Middle frontal gyrus (tissue), 1 donor: ENCODE results near the gene SLC38A5.
"Not testable (repeated sequence)": the region's sequence is repeated elsewhere in the genome, so short reads cannot be mapped to it uniquely, and the experiment has no call there.

Source experiments
- DNase-seq: peaks from one replicate; pipeline ENCODE4 v3.0.0-alpha.2; 2015; ENCODE audit warnings: low spot score; ENCODE audit errors: extremely low spot score

SLC38A5 gene

DNA sequence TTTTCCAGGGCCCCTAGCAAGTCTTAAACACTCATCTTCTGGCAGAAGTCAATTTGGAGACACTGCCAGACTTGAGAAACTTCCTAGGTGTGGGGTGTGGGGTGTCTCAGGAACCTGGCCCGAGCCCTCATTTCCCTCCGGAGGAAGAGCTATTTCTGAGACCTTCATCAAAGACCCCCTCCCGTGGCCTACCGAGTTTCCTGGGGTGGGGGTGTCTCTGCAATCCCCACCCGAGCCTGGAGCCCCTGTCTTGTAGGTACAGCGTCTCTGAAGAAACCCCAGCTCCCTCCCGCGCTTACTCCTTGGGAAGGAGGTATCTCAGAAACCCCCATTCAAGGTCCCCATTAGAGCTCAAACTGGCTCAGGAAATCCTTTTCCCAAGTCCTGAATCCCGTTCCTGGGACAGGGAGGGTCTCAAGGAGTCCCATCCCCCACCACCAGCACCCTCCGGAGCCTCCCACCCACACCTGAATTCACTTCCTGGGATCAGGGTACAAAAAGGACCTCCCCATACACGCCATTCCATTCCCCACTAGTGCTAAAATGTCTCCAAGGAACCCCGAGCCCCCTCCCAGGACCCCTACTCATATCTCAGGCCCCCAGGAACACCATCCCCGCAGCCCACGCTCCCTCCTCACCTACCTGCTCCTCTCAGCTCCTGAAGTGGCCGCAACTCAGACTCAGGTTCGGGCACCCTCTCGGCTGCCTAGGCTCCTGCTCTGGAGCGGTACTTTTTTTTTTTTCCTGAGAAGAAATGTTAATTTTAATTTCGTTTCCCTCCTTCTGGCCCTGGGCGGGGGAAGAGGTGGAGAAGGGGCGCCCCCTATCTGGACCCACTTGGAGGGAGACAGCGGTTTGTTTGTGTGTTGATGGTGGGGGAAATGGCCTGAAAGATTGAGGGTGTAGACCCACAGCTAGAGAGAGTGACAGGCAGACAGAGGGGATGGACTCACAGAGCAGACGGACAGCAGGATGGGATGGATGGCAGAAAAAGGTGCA, 1.1 kb downstream of the SLC38A5 start:
- DNase-seq = no peak

DNA sequence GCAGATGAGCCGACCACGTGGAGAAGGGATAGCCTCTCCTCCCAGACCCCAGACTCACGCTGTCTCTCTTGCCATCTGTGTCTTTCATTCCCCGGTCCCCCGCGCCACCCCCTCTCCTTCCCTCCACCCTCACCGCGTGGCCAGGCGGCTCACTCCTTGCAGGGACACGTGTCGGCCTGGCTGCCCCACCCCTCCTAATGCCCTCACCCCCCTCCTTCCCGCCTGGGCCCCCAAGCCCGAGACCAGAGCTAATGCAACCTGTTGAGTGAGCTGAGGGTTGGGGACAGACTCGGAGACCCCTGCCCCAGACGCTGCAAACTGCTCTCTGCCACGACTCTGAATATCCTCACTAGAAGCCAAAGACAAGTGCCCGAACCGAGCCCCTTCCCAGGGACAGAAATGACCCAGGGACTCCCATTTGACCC, 1.8 kb downstream of the SLC38A5 start:
- no peak for DNase-seq

DNA sequence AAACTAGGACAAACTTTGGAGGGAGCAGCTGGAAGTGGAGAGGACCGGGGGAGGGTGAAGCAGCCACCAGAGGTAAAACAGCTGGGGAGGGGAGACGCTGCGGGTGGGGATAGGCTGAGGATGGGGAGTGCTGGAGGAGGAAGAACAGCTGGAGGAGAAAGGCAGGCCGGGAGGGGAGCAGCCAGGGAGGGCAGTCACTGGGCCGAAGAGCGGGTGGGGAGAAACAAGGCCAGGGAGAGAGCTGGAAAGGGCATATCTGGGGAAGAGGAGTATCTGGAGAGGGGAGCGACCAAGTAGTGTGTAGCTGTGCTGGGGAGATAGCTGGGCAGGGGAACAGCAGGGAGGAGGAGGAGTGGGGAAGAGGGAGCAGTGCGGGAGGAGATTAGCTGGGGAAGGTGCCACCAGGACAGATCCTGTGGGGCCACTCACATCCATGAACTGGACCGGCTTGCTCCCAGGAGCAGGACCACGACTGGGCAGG, 2.7 kb downstream of the SLC38A5 start:
- no peak for DNase-seq

DNA sequence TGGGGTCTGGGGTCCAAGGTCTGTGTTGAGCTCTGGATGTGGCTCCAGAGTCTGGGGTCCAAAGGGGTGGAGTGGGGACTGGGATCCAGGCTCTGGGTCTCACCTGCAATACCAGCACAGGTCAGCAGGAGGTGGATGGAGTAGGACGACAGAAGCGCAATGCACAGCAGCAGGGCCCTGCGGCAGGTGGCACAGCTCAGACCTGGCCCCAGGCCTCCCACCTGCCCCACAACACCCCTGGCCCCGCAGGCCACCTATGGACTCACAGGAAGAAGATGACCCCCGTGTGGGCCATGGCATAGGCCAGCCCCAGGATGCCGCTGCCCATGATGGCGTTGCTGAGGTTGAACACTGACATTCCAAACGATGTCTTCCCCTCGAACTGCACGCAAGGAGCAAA, 3.4 kb downstream of the SLC38A5 start:
- no peak for DNase-seq

DNA sequence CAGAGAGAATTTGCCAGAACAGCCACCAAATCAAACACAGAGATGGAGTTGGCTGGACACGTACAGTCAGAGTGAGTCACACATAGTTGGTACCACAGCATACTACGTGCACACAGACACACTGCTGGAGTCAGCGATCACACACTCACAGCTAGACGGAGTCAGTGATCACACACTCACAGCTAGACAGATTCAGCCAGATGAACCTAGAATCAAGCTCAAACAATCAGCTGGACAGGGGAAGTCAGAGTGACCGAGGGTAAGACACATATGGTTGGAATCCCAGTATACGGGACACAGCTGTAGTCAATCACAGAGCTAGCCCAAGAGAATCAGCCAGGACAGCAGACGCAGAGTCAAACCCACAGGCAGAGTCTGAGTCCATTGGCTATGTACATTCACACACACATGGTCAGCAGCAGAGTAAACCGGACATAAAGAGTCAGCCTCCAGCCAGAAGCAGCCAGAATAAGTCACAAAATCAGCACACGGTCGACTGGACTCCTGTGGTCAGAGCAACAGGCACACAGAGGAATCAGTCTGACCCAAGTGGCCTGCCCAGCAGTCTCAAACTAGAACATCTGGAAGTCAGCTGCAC, 4.6 kb downstream of the SLC38A5 start:
- DNase-seq = no peak

DNA sequence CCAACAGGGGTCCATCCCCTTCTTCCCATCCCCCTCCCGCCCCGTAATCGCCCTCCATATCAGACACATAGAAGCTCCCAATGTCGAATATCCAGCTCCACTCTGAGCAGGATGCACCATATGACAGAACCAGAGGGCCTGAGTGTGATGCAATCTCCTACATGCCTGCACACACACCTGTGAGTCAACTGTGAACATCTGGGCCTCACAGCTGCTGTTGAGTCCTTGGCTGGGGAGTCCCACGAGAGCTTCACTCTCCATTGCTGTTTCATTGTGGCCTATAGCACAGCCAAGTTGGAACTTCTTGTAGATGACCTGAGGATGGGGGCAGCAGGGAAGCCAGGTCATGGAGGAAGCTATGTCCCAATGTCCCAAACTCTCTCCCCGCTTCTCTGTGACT, 8.2 kb downstream of the SLC38A5 start:
- no peak for DNase-seq

DNA sequence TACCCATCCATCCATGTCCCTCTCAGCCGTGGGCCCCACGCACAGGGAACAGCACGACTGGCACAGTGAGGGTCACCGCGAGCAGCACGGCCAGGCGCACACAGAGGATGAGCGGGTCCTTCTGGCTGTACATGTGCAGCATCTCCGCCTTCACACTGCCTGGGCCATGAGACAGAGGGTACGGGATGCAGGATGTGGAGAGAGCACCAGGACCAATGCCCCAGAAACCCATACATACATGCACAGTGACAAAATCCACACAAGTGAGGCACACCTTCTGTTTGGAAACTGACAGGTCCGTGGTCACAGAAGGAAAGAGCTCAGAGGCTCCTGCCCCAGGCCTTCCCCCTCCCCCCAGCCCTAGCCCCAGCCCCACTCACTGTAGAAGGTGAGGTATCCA, 9.5 kb downstream of the SLC38A5 start:
- no peak for DNase-seq

DNA sequence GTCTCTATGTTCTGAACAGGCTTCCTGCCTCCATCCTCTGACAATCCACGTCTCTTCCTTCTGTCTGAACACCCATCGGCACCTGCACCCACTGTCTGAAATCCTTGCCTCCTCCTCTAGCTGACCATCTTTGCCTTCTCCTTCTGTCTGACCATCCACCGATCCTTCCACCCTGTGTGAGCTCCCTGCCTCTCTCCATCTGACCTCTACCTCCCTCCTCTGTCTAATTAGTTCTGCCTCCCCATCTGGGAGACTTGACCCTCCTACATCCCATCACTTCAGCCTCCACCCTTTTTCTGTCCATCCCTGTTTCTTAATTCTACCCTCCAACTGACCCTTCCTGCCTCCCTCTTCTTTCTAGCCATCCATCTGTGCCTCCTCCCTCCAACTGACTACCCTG, 10.0 kb downstream of the SLC38A5 start:
- DNase-seq = no peak

DNA sequence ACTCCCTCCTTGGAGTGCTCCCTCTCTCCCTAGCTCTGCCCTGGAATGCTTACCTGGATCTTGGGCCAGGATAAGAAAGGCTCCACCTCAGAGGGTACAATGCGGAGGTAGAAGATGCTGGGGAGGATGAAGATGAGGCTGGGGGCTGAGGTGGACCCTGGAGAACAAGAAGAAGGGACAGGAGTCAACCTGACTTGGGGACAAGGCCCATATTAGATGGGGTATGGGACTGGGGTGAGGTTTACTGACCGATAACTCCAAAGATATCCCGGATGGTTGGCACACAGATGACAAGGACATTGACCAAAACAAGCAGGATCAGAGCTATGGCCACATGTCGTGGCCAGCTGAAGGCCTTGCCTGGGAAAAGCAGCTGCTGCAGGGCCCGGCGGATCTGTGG, 10.6 kb downstream of the SLC38A5 start:
- no peak for DNase-seq

DNA sequence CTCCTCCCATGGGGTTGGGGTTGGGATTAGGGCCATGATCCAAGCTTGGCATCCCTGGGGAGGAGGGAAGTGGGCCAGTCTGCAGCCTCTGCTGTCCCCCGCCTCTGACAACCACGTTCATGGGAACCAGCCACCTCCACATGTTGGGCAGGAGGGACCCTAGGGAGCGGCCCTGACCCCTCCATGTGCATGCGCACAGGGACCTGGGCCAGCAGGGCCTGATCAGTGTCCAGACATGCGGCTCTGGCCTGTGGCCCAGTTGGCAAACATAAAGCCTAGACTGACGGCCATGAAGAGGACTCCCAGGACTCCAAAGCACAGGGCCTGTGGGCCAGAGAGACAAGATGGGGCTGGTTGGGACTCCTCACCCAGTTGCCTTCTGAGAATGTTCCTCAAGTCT, 11.3 kb downstream of the SLC38A5 start:
- no peak for DNase-seq

DNA sequence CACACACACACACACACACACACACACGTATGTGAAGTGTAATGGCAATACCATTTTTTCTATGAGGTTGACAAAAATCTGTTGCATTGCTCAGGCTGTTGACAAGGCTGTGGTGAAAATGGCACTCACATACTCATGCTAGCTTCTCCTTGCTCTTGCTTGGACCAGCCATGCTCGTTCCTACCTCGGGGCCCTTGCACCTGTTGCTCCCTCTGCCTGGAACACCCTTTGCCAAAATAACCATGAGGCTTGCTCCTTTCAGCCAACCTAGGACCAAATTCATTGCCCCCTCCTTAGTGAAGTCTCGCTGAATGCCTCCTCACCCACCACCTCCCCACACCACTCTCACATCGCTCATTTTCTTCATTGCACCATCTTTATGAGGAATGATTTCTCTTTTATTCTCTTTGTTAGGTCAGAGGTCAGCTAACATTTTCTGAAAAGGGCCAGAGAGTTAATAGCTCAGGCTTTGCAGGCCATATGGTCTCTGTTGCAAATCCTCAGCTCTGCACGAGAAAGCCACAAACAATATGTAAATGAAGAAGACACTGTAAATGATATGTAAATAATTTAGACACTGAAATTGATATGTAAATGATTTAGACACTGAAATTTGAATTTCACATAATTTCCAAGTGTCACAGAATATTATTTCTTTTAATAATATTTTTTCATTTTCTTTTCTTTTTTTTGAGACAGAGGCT, 13.3 kb downstream of the SLC38A5 start:
- no peak for DNase-seq

DNA sequence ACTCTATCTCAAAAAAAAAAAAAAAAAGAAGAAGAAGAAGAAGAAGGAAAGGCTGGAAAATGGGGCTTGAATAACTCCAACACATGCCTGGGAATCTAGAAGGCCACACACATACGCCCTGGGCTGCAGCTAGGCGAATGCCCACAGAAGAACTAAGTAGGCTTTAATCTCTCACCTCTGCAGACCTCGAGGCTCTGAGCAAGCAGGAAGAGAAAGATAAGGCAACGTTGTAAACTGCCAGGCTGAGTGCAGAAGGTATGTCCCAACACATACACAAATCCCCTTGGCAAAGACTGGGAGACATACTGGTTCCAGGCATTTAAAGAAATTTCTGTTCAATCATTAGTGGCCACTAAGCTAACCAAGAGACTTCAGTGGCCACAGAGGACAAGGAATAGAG, 18.4 kb downstream of the SLC38A5 start:
- no peak for DNase-seq

DNA sequence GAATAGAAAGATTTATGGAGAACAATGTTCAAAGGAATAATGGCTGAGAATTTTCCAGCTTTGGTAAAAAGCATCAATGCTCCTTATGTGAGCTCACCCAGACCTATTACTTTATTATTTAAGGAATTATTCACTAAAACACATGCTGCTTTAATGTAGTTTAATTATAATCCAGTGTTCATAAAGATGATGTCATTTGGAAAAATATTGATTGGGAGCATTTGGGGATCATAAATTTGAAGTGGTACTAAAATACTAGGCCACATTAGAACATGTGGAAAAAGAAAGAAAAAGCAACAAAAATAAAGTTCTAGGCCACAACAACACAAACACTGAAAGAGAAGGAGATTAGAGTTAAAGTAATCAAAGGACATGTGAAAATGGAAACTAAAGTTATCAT, 20.0 kb downstream of the SLC38A5 start:
- DNase-seq = no peak

DNA sequence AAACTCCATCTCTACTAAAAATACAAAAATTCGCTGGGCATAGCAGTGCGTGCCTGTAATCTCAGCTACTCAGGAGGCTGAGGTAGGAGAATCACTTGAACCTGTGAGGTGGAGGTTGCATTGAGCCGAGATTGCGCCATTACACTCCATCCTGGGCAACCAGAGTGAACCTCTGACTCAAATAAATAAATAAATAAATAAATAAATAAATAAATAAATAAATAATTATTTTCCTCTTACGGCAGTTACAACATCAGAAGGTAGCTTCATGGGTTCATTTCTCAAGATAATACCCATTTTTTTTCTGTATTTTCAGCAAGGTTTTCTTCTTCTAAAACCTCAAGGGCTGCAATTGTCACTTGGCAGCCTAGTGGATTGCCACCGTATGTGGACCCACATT, 22.9 kb downstream of the SLC38A5 start:
- not testable (repeated sequence) for DNase-seq

DNA sequence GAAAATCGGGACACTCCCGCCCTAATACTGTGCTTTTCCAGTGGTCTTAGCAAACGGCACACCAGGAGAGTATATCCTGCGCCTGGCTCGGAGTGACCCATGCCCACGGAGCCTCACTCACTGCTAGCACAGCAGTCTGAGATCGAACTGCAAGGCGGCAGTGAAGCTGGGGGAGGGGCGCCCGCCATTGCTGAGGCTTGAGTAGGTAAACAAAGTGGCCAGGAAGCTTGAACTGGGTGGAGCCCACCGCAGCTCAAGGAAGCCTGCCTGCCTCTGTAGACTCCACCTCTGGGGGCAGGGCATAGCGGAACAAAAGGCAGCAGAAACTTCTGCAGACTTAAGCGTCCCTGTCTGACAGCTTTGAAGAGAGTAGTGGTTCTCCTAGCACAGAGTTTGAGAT, 36.3 kb downstream of the SLC38A5 start:
- DNase-seq = not testable (repeated sequence)

DNA sequence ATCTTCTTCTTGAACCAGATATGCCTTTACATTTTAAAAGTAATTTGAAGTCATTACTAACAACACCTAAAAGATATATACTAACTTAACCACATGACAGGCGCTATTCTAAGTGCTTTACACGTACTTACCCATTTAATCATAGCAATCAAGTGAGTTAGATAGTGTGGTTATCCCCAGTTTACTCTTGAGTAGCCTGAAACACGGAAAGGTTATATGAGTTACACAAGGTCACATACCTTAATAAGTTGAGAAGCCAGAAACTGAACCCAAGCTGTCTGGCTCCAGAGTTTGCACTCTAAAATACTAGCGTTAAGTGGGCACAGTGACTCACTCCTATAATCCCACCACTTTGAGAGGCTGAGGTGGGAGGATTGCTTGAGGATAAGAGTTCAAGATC, 39.9 kb downstream of the SLC38A5 start:
- not testable (repeated sequence) for DNase-seq

DNA sequence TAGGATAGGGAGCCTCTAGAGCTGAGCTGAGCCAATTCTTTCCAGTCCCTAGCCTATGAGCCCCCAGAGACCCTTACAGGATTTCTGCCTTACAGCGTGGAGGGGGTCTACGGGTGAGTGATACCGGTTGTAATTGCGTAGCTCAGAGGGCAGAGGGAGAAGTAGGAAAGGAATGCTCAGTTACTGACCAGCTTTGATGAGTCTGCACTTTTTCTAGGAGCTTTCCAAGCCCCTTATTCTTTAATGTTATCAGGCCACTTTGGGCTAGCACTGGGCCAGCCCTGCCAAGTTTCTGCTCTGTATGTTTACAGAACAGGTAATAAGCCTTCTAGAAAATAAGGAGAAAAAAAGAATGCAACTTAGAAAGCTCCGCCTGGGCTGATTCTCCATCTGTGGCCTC, 40.5 kb downstream of the SLC38A5 start:
- not testable (repeated sequence) for DNase-seq

DNA sequence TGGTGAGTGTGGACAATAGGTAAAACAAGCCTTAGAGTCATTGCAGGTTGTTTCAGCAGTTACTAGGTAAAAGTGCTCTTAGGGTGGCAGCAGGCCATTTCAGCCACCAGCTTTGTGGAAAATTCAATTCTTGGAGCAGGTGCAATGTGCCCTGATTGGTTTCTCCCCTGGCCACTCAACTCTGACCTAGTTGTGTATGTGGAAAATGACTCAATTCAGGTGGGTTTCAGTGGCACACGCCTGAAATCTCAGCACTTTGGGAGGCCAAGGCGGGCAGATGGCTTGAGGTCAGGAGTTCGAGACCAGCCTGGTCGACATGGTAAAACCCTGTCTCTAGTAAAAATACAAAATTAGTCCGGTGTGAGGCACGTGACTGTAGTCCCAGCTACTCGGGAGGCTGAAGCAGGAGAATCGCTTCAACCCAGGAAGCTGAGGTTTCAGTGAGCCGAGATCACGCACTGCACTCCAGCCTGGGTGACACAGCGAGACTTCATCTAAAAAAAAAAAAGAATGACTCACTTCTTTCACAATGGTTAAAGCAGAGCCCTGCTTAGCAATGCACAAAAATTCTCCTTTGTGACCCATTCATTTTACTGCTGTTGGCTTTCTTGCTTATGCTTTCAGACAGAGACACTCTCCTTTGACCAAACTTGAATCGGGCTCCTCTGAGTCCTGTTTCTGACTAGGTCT, 42.9 kb downstream of the SLC38A5 start:
- not testable (repeated sequence) for DNase-seq

DNA sequence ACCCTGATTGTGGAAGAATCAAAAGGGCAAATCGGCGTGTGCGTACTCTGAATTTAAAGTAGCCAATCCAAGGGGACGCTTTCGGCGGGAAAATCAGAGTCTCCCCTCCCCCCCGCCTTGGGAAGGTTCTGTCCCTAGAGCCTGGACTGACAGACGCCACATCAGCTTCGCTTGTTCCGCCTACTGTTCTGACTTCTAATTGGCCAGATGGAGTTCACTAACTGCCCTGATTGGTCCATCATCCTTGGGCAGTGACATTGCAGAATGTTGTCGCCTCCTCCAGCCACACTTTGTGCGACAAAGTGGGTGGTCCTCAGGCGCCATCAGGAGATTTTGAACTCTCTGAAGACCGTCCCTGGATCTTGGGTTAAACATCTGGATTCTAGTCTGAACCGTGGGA, 58.2 kb downstream of the SLC38A5 start, which contains the start of gene SSX4B:
TSS of gene SSX4B (minus strand) at position 101 of the 400 bp plus-strand sequence. CDS start 588 bp downstream, outside the sequence.
- not testable (repeated sequence) for DNase-seq
